Caco-2 (cell line): Measurements from ENCODE around the gene PPT1. TPM values are rescaled to one million over a fixed set of nuclear protein-coding genes. Genes with fewer than 3 reads are reported as not detected.

Experiments
- BruUV-seq: library from RNA; stranded (reverse); fragments of 400-500 nt; replicated peaks from 2 replicates; lab custom pipeline; 2021; lab: Mats Ljungman, UMichigan
- CTCF ChIA-PET: fragments of 300-600 bp; sonication (Branson Sonifier 250); formaldehyde crosslinking; loops from one replicate; lab custom pipeline; 2022; ENCODE audit warnings: antibody characterized with exemption; lab: Charles Lee
- POLR2A ChIA-PET: fragments of 300-600 bp; sonication (Branson Sonifier 250); formaldehyde crosslinking; loops from one replicate; lab custom pipeline; 2022; ENCODE audit warnings: antibody characterized with exemption; lab: Charles Lee
- DNase-seq, 2 experiments: peaks; one replicate each; pipeline versions ENCODE4 v3.0.0 to v3.0.0-alpha.2; 2020 to 2022
- H3K27me3 ChIP-seq: replicated peaks from 2 replicates; pipeline ENCODE4 v1.6.0; 2011; ENCODE audit warnings: low read length; ENCODE audit not compliant: control insufficient read depth, insufficient read depth
- H3K36me3 ChIP-seq: 2 replicates; pipeline ENCODE4 v1.5.1; 2011; ENCODE audit warnings: low read length; ENCODE audit not compliant: control insufficient read depth, insufficient read depth
- H3K4me1 ChIP-seq: fragments of 250-450 bp; sonication (Bioruptor Pico); 2 replicates; pipeline ENCODE4 v1.5.1; 2020; ENCODE audit warnings: mild to moderate bottlenecking
- H3K4me3 ChIP-seq: 2 replicates; pipeline ENCODE4 v1.5.1; 2011; ENCODE audit warnings: low read depth, mild to moderate bottlenecking, control low read depth, low read length
- H3K9me3 ChIP-seq: fragments of 250-450 bp; sonication (Bioruptor Pico); 2 replicates; pipeline ENCODE4 v1.5.1; 2020; ENCODE audit warnings: mild to moderate bottlenecking, moderate library complexity
- H3K27ac Mint-ChIP-seq: one replicate; pipeline ENCODE4 v1.8.0; 2022; ENCODE audit warnings: mixed read lengths; ENCODE audit not compliant: unreplicated experiment
- H3K27me3 Mint-ChIP-seq: one replicate; pipeline ENCODE4 v1.8.0; 2022; ENCODE audit warnings: mixed read lengths; ENCODE audit not compliant: insufficient read depth, unreplicated experiment
- H3K36me3 Mint-ChIP-seq: one replicate; pipeline ENCODE4 v1.8.0; 2022; ENCODE audit warnings: mild to moderate bottlenecking, mixed read lengths; ENCODE audit not compliant: insufficient read depth, unreplicated experiment
- H3K4me1 Mint-ChIP-seq: one replicate; pipeline ENCODE4 v1.8.0; 2022; ENCODE audit warnings: low read depth, mixed read lengths; ENCODE audit not compliant: unreplicated experiment
- H3K4me3 Mint-ChIP-seq: one replicate; pipeline ENCODE4 v1.8.0; 2022; ENCODE audit warnings: mild to moderate bottlenecking, moderate library complexity, mixed read lengths; ENCODE audit not compliant: unreplicated experiment
- H3K9me3 Mint-ChIP-seq: one replicate; pipeline ENCODE4 v1.8.0; 2022; ENCODE audit warnings: mixed read lengths; ENCODE audit not compliant: unreplicated experiment
- CTCF ChIP-seq, 2 experiments: fragments of 200-600 bp in 1 of 2; IDR thresholded peaks; 1 replicate in 1 of 2; 2 replicates in 1 of 2; pipeline versions ENCODE4 v1.5.1 to v1.8.0; 2011 to 2022; ENCODE audit warnings: antibody characterized with exemption in 1 of 2, control low read depth in 1 of 2, inconsistent platforms in 1 of 2, low read depth in 1 of 2, low read length in 1 of 2, mild to moderate bottlenecking in 1 of 2, moderate library complexity in 1 of 2; ENCODE audit not compliant: insufficient read depth in 1 of 2, severe bottlenecking in 1 of 2, unreplicated experiment in 1 of 2
- intact Hi-C: fragments of 100-400 bp; cut with micrococcal nuclease; formaldehyde crosslinking; loops from one replicate; pipeline ENCODE4 v1.10.0; 2022; ENCODE audit not compliant: unreplicated experiment
- total RNA-seq: library from RNA; stranded (reverse); gene quantifications from 2 replicates; pipeline ENCODE4 v1.2.3, GENCODE V29; 2022

Gene PPT1
- total RNA-seq, 1 experiment from 2014 or later: 144 TPM

DNA sequence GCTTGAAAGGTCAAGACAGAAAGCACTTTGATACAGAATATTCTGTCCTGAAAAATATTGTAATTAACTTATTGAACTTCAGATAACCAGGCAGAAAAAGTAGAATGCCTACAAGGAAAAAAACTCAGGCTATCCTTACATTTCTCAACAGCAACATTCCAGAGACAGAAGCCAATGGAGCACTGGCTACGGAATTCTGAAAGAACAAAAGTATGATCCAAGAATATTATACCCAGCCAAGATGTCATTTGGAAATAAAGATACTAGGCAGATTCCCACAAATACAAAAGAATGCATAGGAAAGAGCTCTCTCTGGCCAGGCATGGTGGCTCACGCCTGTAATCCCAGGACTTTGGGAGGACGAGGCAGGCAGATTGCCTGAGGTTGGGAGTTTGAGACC lies 5.8 kb upstream of the PPT1 start:
- H3K36me3 ChIP-seq: no peaks in the 10 kb centered on the region
- DNase-seq: no peak
- H3K27me3 ChIP-seq: no peaks in the 10 kb centered on the region
- H3K4me3 Mint-ChIP-seq: no peak overlapping the region
- H3K27me3 Mint-ChIP-seq: no peaks in the 10 kb centered on the region
- peaks cover 5% of the 10 kb centered on the region; the same call in 1 of the 2 replicates for H3K9me3 ChIP-seq
- ChIA-PET POLR2A (no interaction called here), CTCF (no interaction called here)
- H3K4me3 ChIP-seq: no peak overlapping the region
- intact Hi-C loops: no loop called here
- BruUV-seq: no TSS peak
- H3K9me3 Mint-ChIP-seq: peaks cover 19% of the 10 kb centered on the region
- H3K36me3 Mint-ChIP-seq: peaks cover 6% of the 10 kb centered on the region
- peaks cover 8% of the 10 kb centered on the region; the same call in 1 of the 2 replicates for H3K4me1 ChIP-seq
- no peak for TF ChIP-seq CTCF (IDR thresholded peaks at IDR 0.05; ENCODE audit: insufficient read depth in 1 of 2, low read depth in 1 of 2, low read length in 1 of 2, severe bottlenecking in 1 of 2, unreplicated experiment in 1 of 2)
- H3K27ac Mint-ChIP-seq: no peak overlapping the region
- H3K4me1 Mint-ChIP-seq: peaks cover 10% of the 10 kb centered on the region

- CTCF ChIA-PET: no interaction called here
- no peak overlapping the region for H3K27ac Mint-ChIP-seq
These were observed 5.0 kb upstream of the PPT1 start for GRCh38 chr1:40102038-40102437.

GRCh38 chr1:40096646-40096976 lies 441 bp downstream of the PPT1 start:
- Histone ChIP-seq H3K9me3 (no peaks in the 10 kb centered on the region), H3K4me3 (peak overlapping the region; percentile 50), H3K4me1 (peaks cover 3% of the 10 kb centered on the region; the same call in 1 of the 2 replicates), H3K27me3 (no peaks in the 10 kb centered on the region), H3K36me3 (no peaks in the 10 kb centered on the region)
- Mint-ChIP-seq H3K4me1 (peaks cover 26% of the 10 kb centered on the region), H3K27me3 (no peaks in the 10 kb centered on the region), H3K9me3 (no peaks in the 10 kb centered on the region), H3K36me3 (peaks cover 19% of the 10 kb centered on the region), H3K27ac (peak overlapping the region; percentile 96), H3K4me3 (peak overlapping the region; percentile 99)
- ChIA-PET POLR2A (interaction anchor here (0.7 kb wide), 1 partner anchor 1138 kb away, joined by 5 read pairs; no protein-coding TSS in a partner anchor), CTCF (no interaction called here)
- intact Hi-C loops: no loop called here
- TSS peak; percentile 71 for BruUV-seq
- no peak for TF ChIP-seq CTCF (IDR thresholded peaks at IDR 0.05; ENCODE audit: insufficient read depth in 1 of 2, low read depth in 1 of 2, low read length in 1 of 2, severe bottlenecking in 1 of 2, unreplicated experiment in 1 of 2)
- DNase-seq: no peak

More at GRCh38 chr1:40102038-40102437, 5.0 kb upstream of the PPT1 start:
- H3K4me3 Mint-ChIP-seq: no peak overlapping the region
- no peak for TF ChIP-seq CTCF (IDR thresholded peaks at IDR 0.05; ENCODE audit: insufficient read depth in 1 of 2, low read depth in 1 of 2, low read length in 1 of 2, severe bottlenecking in 1 of 2, unreplicated experiment in 1 of 2)
- Histone ChIP-seq H3K27me3 (no peaks in the 10 kb centered on the region), H3K4me1 (peaks cover 3% of the 10 kb centered on the region; the same call in 1 of the 2 replicates), H3K36me3 (no peaks in the 10 kb centered on the region), H3K9me3 (peaks cover 5% of the 10 kb centered on the region; the same call in 1 of the 2 replicates), H3K4me3 (no peak overlapping the region)
- POLR2A ChIA-PET: no interaction called here
- no peak for DNase-seq
- peaks cover 10% of the 10 kb centered on the region for H3K9me3 Mint-ChIP-seq
- H3K27me3 Mint-ChIP-seq: no peaks in the 10 kb centered on the region
- H3K4me1 Mint-ChIP-seq: peaks cover 8% of the 10 kb centered on the region
- BruUV-seq: no TSS peak
- intact Hi-C loops: no loop called here
- peaks cover 5% of the 10 kb centered on the region for H3K36me3 Mint-ChIP-seq
